A549 (cell line): Measurements from ENCODE around the gene RHCG. TPM values are rescaled to one million over a fixed set of nuclear protein-coding genes. Genes with fewer than 3 reads are reported as not detected.

ENCODE experiments used
- ATAC-seq, 2 experiments: fragments of 200-7000 bp in 1 of 2; fragments of >200 bp in 1 of 2; cut with Nextera tagmentation in 1 of 2; cut with Tn5 transposase in 1 of 2; 3 replicates each; pipeline versions ENCODE4 v1.8.0 to v1.9.1; 2018 to 2020; ENCODE audit warnings: mild to moderate bottlenecking in 1 of 2, moderate library complexity in 1 of 2
- CTCF ChIA-PET: fragments of 300-600 bp; sonication (Branson Sonifier 250); formaldehyde crosslinking; extraction: SDS; loops from one replicate; lab custom pipeline; 2021; ENCODE audit warnings: antibody characterized with exemption, inconsistent platforms; lab: Yijun Ruan, JAX
- POLR2A ChIA-PET: fragments of 350-600 bp; formaldehyde crosslinking; extraction: SDS; loops from one replicate; lab custom pipeline; 2021; ENCODE audit warnings: antibody characterized with exemption, inconsistent platforms; lab: Yijun Ruan, JAX
- DNase-seq, 2 experiments: peaks; one replicate each; pipeline versions ENCODE4 v3.0.0 to v3.0.0-alpha.2; 2011 to 2016; ENCODE audit warnings: low read depth in 1 of 2, low spot score in 1 of 2
- FAIRE-seq: peaks from 2 replicates; lab custom pipeline; 2011; peaks lifted over from hg19 to GRCh38; lab: Jason Lieb, UNC
- H3K27ac ChIP-seq, 2 experiments: fragments of >200 bp; sonication (Bioruptor Twin); formaldehyde crosslinking; 3 replicates each; pipeline ENCODE4 v1.5.1; 2016 to 2017
- H3K4me1 ChIP-seq: fragments of >200 bp; sonication (Bioruptor Twin); formaldehyde crosslinking; 3 replicates; pipeline ENCODE4 v1.6.1; 2016
- H3K4me2 ChIP-seq: fragments of >200 bp; sonication (Bioruptor Twin); formaldehyde crosslinking; 3 replicates; pipeline ENCODE4 v1.6.1; 2016
- H3K4me3 ChIP-seq: fragments of >200 bp; sonication (Bioruptor Twin); formaldehyde crosslinking; 3 replicates; pipeline ENCODE4 v1.5.1; 2016
- H3K9me3 ChIP-seq: fragments of >200 bp; sonication (Bioruptor Twin); formaldehyde crosslinking; 3 replicates; pipeline ENCODE4 v1.6.1; 2016
- CBX2 ChIP-seq: fragments of 200-600 bp; sonication (generic); IDR thresholded peaks from 2 replicates; pipeline ENCODE4 v1.6.1; 2016; ENCODE audit warnings: low read depth, mild to moderate bottlenecking, borderline replicate concordance
- CEBPB ChIP-seq, 2 experiments: fragments of >200 bp in 1 of 2; sonication (Bioruptor Twin) in 1 of 2; formaldehyde crosslinking in 1 of 2; IDR thresholded peaks; 2 replicates each; pipeline ENCODE4 v1.6.1; 2012 to 2016
- FOSB ChIP-seq: fragments of 250-450 bp; sonication (Bioruptor Pico); IDR thresholded peaks from 2 replicates; pipeline ENCODE4 v1.5.0; 2020; ENCODE audit warnings: mild to moderate bottlenecking, moderate library complexity
- FOSL2 ChIP-seq, 2 experiments: fragments of 450-650 bp in 1 of 2; fragments of >200 bp in 1 of 2; sonication (Bioruptor Twin) in 1 of 2; formaldehyde crosslinking; IDR thresholded peaks; 2 replicates each; pipeline versions ENCODE4 v1.5.0 to v1.6.1; 2016 to 2020; ENCODE audit warnings: mild to moderate bottlenecking in 1 of 2, moderate library complexity in 1 of 2
- HOXB13 ChIP-seq: fragments of 250-450 bp; sonication (Bioruptor Pico); IDR thresholded peaks from 2 replicates; pipeline ENCODE4 v1.5.0; 2020; ENCODE audit warnings: low read depth, mild to moderate bottlenecking, moderate library complexity
- HOXB5 ChIP-seq: fragments of 250-450 bp; sonication (Bioruptor Pico); IDR thresholded peaks from 2 replicates; pipeline ENCODE4 v1.5.0; 2020; ENCODE audit warnings: mild to moderate bottlenecking, moderate library complexity
- JUNB ChIP-seq: fragments of >200 bp; sonication (Bioruptor Twin); formaldehyde crosslinking; IDR thresholded peaks from 2 replicates; pipeline ENCODE4 v1.6.1; 2016
- MAFK ChIP-seq: fragments of 450-650 bp; IDR thresholded peaks from 2 replicates; pipeline ENCODE4 v1.6.1; 2014; ENCODE audit not compliant: partially characterized antibody
- MYC ChIP-seq: IDR thresholded peaks from 2 replicates; pipeline ENCODE4 v1.6.1; 2012; ENCODE audit warnings: mild to moderate bottlenecking, inconsistent platforms, low read length, improper control_type of control experiment, borderline replicate concordance
- NFE2L2 ChIP-seq: fragments of 150-350 bp; conservative IDR thresholded peaks from 2 replicates; pipeline ENCODE4 v1.6.1; 2014; ENCODE audit warnings: low read length
- NR3C1 ChIP-seq: fragments of >200 bp; sonication (Bioruptor Twin); formaldehyde crosslinking; IDR thresholded peaks from 3 replicates; pipeline ENCODE4 v1.6.1; 2017
- PHF8 ChIP-seq: fragments of 200-600 bp; sonication (generic); IDR thresholded peaks from 2 replicates; pipeline ENCODE4 v1.6.1; 2016; ENCODE audit warnings: low read depth, mild to moderate bottlenecking, antibody characterized with exemption, moderate library complexity, borderline replicate concordance
- POLR2A ChIP-seq: IDR thresholded peaks from 2 replicates; pipeline ENCODE4 v1.6.1; 2012; ENCODE audit warnings: mild to moderate bottlenecking, low read length
- POLR2AphosphoS2 ChIP-seq: conservative IDR thresholded peaks from 2 replicates; pipeline ENCODE4 v1.6.1; 2012; ENCODE audit warnings: low read length, improper control_type of control experiment, inconsistent platforms
- RARB ChIP-seq: fragments of 250-450 bp; sonication (Bioruptor Pico); IDR thresholded peaks from 2 replicates; pipeline ENCODE4 v1.8.0; 2021; ENCODE audit warnings: mild to moderate bottlenecking, moderate library complexity
- RCOR1 ChIP-seq: fragments of 150-350 bp; IDR thresholded peaks from 2 replicates; pipeline ENCODE4 v1.6.1; 2014; ENCODE audit warnings: antibody characterized with exemption, low read length, low read depth
- REST ChIP-seq: fragments of 200-600 bp; sonication (generic); IDR thresholded peaks from 2 replicates; pipeline ENCODE4 v1.6.1; 2016; ENCODE audit warnings: antibody characterized with exemption, mild to moderate bottlenecking, moderate library complexity
- RNF2 ChIP-seq: fragments of 200-600 bp; sonication (generic); IDR thresholded peaks from 2 replicates; pipeline ENCODE4 v1.6.1; 2016; ENCODE audit warnings: low read depth, mild to moderate bottlenecking, antibody characterized with exemption, moderate library complexity, borderline replicate concordance
- SREBF2 ChIP-seq: fragments of 450-650 bp; IDR thresholded peaks from 2 replicates; pipeline ENCODE4 v1.6.1; 2014; ENCODE audit warnings: mild to moderate bottlenecking, moderate library complexity
- WGBS: methylation state at CpG from one replicate; pipeline ENCODE4 v1.1.6; 2017; ENCODE audit errors: missing lambda C conversion rate; 5-methylcytosine and 5-hydroxymethylcytosine counted together
- polyA plus RNA-seq, 4 experiments: library from polyadenylated mRNA; depleted of rRNA in 3 of 4; stranded (reverse); fragments of >200 nt; fragmentation: RNase III in 1 of 4; extraction: RNeasy Plus Mini Kit Qiagen cat#74134 plus additional on column Dnase treatment in 1 of 4; gene quantifications; 2 replicates in 3 of 4; 3 replicates in 1 of 4; pipeline ENCODE4 v1.2.3, GENCODE V29; 2011 to 2017
- TF ChIP-seq, protein P1 (sequence below): fragments of 450-650 bp; IDR thresholded peaks from 2 replicates; pipeline ENCODE4 v1.6.1; 2014; ENCODE audit warnings: antibody characterized with exemption
- TF ChIP-seq, protein P2 (sequence below): fragments of 150-350 bp; IDR thresholded peaks from 2 replicates; pipeline ENCODE4 v1.6.1; 2014; ENCODE audit warnings: low read depth, mild to moderate bottlenecking, low read length

RHCG gene
- polyA plus RNA-seq, 2 of the 4 experiments (the other 2 are of a cell fraction): 3.6 to 11.0 TPM

GRCh38 chr15:89528757-89529352, 32.5 kb upstream of the RHCG start:
- ATAC-seq (peak in 1 of 2 experiments; percentile 42; a peak in 2 of 6 replicates), FAIRE-seq (no peak), DNase-seq (no peak)
- no peaks in the 10 kb centered on the region for H3K9me3 ChIP-seq
- H3K4me3 ChIP-seq: no peak overlapping the region
- H3K27ac ChIP-seq: no peak overlapping the region
- H3K4me1 ChIP-seq: no peaks in the 10 kb centered on the region
- 83% methylated on average over 6 of the region's 6 CpGs for WGBS
- TF ChIP-seq FOSL2 (IDR thresholded peaks at IDR 0.05) (no peak), FOSL2 (CRISPR knock-in tag; IDR thresholded peaks at IDR 0.05) (no peak), FOSB (CRISPR knock-in tag) (no peak), RNF2 (no peak), HOXB5 (CRISPR knock-in tag) (no peak)
- ChIA-PET CTCF (interaction anchor here (2.3 kb wide), 1 partner anchor 33 kb away, joined by 6 read pairs; the partner anchor contains the start of gene RHCG), POLR2A (no interaction called here)
- H3K4me2 ChIP-seq: no peak overlapping the region

- ATAC-seq (no peak), FAIRE-seq (no peak), DNase-seq (no peak)
- no peak overlapping the region for H3K4me3 ChIP-seq
- 71% methylated on average over 10 of the region's 10 CpGs for whole genome bisulfite sequencing
- POLR2A ChIA-PET: no interaction called here
- CTCF ChIA-PET: no interaction called here
- H3K27ac ChIP-seq: no peak overlapping the region
- no peaks in the 10 kb centered on the region for H3K4me1 ChIP-seq
- H3K4me2 ChIP-seq: no peak overlapping the region
- H3K9me3 ChIP-seq: no peaks in the 10 kb centered on the region
- TF ChIP-seq CEBPB (IDR thresholded peaks at IDR 0.05) (no peak), JUNB (no peak), CBX2 (no peak), RARB (CRISPR knock-in tag) (no peak), POLR2AphosphoS2 (no peak), HOXB5 (CRISPR knock-in tag) (no peak), FOSB (CRISPR knock-in tag) (no peak), NFE2L2 (no peak), RCOR1 (no peak), SREBF2 (no peak), PHF8 (no peak), HOXB13 (CRISPR knock-in tag) (no peak), REST (no peak), POLR2A (no peak), MAFK (no peak), NR3C1 (no peak), MYC (no peak)
- TF ChIP-seq, protein P1, sequence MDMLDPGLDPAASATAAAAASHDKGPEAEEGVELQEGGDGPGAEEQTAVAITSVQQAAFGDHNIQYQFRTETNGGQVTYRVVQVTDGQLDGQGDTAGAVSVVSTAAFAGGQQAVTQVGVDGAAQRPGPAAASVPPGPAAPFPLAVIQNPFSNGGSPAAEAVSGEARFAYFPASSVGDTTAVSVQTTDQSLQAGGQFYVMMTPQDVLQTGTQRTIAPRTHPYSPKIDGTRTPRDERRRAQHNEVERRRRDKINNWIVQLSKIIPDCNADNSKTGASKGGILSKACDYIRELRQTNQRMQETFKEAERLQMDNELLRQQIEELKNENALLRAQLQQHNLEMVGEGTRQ: no peak
- TF ChIP-seq, protein P2, sequence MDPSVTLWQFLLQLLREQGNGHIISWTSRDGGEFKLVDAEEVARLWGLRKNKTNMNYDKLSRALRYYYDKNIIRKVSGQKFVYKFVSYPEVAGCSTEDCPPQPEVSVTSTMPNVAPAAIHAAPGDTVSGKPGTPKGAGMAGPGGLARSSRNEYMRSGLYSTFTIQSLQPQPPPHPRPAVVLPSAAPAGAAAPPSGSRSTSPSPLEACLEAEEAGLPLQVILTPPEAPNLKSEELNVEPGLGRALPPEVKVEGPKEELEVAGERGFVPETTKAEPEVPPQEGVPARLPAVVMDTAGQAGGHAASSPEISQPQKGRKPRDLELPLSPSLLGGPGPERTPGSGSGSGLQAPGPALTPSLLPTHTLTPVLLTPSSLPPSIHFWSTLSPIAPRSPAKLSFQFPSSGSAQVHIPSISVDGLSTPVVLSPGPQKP: no peak
Measured at GRCh38 chr15:89526601-89527441, 30.4 kb upstream of the RHCG start.
